Measurements from ENCODE around the gene KREMEN2. TPM values are rescaled to one million over a fixed set of nuclear protein-coding genes. Genes with fewer than 3 reads are reported as not detected.
A peak's percentile ranks its signal among the peaks of the same experiment; 100 is the strongest.

KREMEN2 gene
- total and polyA plus RNA-seq, 5 donors from 2014 or later: not detected

- Histone ChIP-seq H3K4me3 (ENCODE audit: low read depth, low read length) (no peak overlapping the region), H3K9me3 (ENCODE audit: control insufficient read depth in 2 of 2, low read length in 2 of 2) (no peaks in the 10 kb centered on the region), H3K27me3 (ENCODE audit: control insufficient read depth, insufficient read depth, low read length) (no peaks in the 10 kb centered on the region), H3K27ac (ENCODE audit: insufficient read depth, low read length, poor library complexity, severe bottlenecking) (no peak overlapping the region), H3K4me1 (ENCODE audit: control insufficient read depth, insufficient read depth, low read length, poor library complexity, severe bottlenecking) (peaks cover 22% of the 10 kb centered on the region), H3K36me3 (ENCODE audit: control insufficient read depth, insufficient read depth, low read length) (no peaks in the 10 kb centered on the region)
- peak overlapping the region in 1 of 4 donors; percentile 12 for H3K4me3 Mint-ChIP-seq
- peaks cover 0 to 1% (median 0%) of the 10 kb centered on the region in 7 donors for H3K9me3 Mint-ChIP-seq
- DNase-seq (no peak), ATAC-seq (ENCODE audit: low read depth in 2 of 2) (no peak)
- no peak overlapping the region for H3K27ac Mint-ChIP-seq
- H3K36me3 Mint-ChIP-seq: no peaks in the 10 kb centered on the region
- H3K27me3 Mint-ChIP-seq: peaks cover 19% of the 10 kb centered on the region
- peaks cover 0 to 23% (median 4%) of the 10 kb centered on the region in 4 donors for H3K4me1 Mint-ChIP-seq
Measured at GRCh38 chr16:2973093-2973492, 9.0 kb downstream of the KREMEN2 start.

- DNase-seq: no peak
- Histone ChIP-seq H3K27me3 (ENCODE audit: control insufficient read depth, insufficient read depth, low read length) (no peaks in the 10 kb centered on the region), H3K9me3 (ENCODE audit: control insufficient read depth in 2 of 2, low read length in 2 of 2) (no peaks in the 10 kb centered on the region), H3K27ac (ENCODE audit: insufficient read depth, low read length, poor library complexity, severe bottlenecking) (no peak overlapping the region), H3K36me3 (ENCODE audit: control insufficient read depth, insufficient read depth, low read length) (no peaks in the 10 kb centered on the region), H3K4me3 (ENCODE audit: low read depth, low read length) (no peak overlapping the region), H3K4me1 (ENCODE audit: control insufficient read depth, insufficient read depth, low read length, poor library complexity, severe bottlenecking) (peaks cover 15% of the 10 kb centered on the region)
- ATAC-seq (ENCODE audit: low read depth in 2 of 2): no peak
- H3K9me3 Mint-ChIP-seq: no peaks in the 10 kb centered on the region
- H3K4me3 Mint-ChIP-seq: peak overlapping the region in 1 of 4 donors; percentile 12
- H3K4me1 Mint-ChIP-seq: peaks cover 0 to 16% (median 0%) of the 10 kb centered on the region in 4 donors
- H3K27me3 Mint-ChIP-seq: peaks cover 13% of the 10 kb centered on the region
- no peaks in the 10 kb centered on the region for H3K36me3 Mint-ChIP-seq
- no peak overlapping the region for H3K27ac Mint-ChIP-seq
Measured at GRCh38 chr16:2973605-2974318, 9.7 kb downstream of the KREMEN2 start.

GRCh38 chr16:2974319-2975056 is 10.4 kb downstream of the KREMEN2 start:
- no peaks in the 10 kb centered on the region for H3K9me3 ChIP-seq (ENCODE audit: control insufficient read depth in 2 of 2, low read length in 2 of 2)
- no peak overlapping the region for H3K27ac Mint-ChIP-seq
- no peaks in the 10 kb centered on the region for H3K36me3 ChIP-seq (ENCODE audit: control insufficient read depth, insufficient read depth, low read length)
- H3K27ac ChIP-seq (ENCODE audit: insufficient read depth, low read length, poor library complexity, severe bottlenecking): no peak overlapping the region
- H3K36me3 Mint-ChIP-seq: no peaks in the 10 kb centered on the region
- peaks cover 16% of the 10 kb centered on the region for H3K4me1 ChIP-seq (ENCODE audit: control insufficient read depth, insufficient read depth, low read length, poor library complexity, severe bottlenecking)
- H3K27me3 Mint-ChIP-seq: peaks cover 11% of the 10 kb centered on the region
- no peaks in the 10 kb centered on the region for H3K27me3 ChIP-seq (ENCODE audit: control insufficient read depth, insufficient read depth, low read length)
- ATAC-seq (ENCODE audit: low read depth in 2 of 2): no peak
- DNase-seq: no peak
- peaks cover 0 to 15% (median 0%) of the 10 kb centered on the region in 4 donors for H3K4me1 Mint-ChIP-seq
- H3K4me3 Mint-ChIP-seq: no peak overlapping the region
- H3K9me3 Mint-ChIP-seq: no peaks in the 10 kb centered on the region
- no peak overlapping the region for H3K4me3 ChIP-seq (ENCODE audit: low read depth, low read length)

GRCh38 chr16:2975161-2975795 is 11.2 kb downstream of the KREMEN2 start:
- no peak overlapping the region for H3K27ac ChIP-seq (ENCODE audit: insufficient read depth, low read length, poor library complexity, severe bottlenecking)
- H3K36me3 ChIP-seq (ENCODE audit: control insufficient read depth, insufficient read depth, low read length): no peaks in the 10 kb centered on the region
- H3K27me3 ChIP-seq (ENCODE audit: control insufficient read depth, insufficient read depth, low read length): no peaks in the 10 kb centered on the region
- H3K27ac Mint-ChIP-seq: no peak overlapping the region
- H3K4me1 ChIP-seq (ENCODE audit: control insufficient read depth, insufficient read depth, low read length, poor library complexity, severe bottlenecking): peaks cover 15% of the 10 kb centered on the region
- DNase-seq: no peak
- no peaks in the 10 kb centered on the region for H3K9me3 ChIP-seq (ENCODE audit: control insufficient read depth in 2 of 2, low read length in 2 of 2)
- ATAC-seq (ENCODE audit: low read depth in 2 of 2): no peak
- no peak overlapping the region for H3K4me3 Mint-ChIP-seq
- H3K27me3 Mint-ChIP-seq: peaks cover 11% of the 10 kb centered on the region
- no peaks in the 10 kb centered on the region for H3K36me3 Mint-ChIP-seq
- H3K4me3 ChIP-seq (ENCODE audit: low read depth, low read length): no peak overlapping the region
- no peaks in the 10 kb centered on the region for H3K9me3 Mint-ChIP-seq
- peaks cover 0 to 14% (median 0%) of the 10 kb centered on the region in 4 donors for H3K4me1 Mint-ChIP-seq

GRCh38 chr16:2976201-2976600 is 12.1 kb downstream of the KREMEN2 start:
- ATAC-seq (ENCODE audit: low read depth in 2 of 2) (no peak), DNase-seq (no peak)
- Histone ChIP-seq H3K27ac (ENCODE audit: insufficient read depth, low read length, poor library complexity, severe bottlenecking) (no peak overlapping the region), H3K4me1 (ENCODE audit: control insufficient read depth, insufficient read depth, low read length, poor library complexity, severe bottlenecking) (peaks cover 17% of the 10 kb centered on the region), H3K27me3 (ENCODE audit: control insufficient read depth, insufficient read depth, low read length) (no peaks in the 10 kb centered on the region), H3K36me3 (ENCODE audit: control insufficient read depth, insufficient read depth, low read length) (no peaks in the 10 kb centered on the region), H3K9me3 (ENCODE audit: control insufficient read depth in 2 of 2, low read length in 2 of 2) (no peaks in the 10 kb centered on the region), H3K4me3 (ENCODE audit: low read depth, low read length) (no peak overlapping the region)
- Mint-ChIP-seq H3K9me3 (no peaks in the 10 kb centered on the region), H3K4me1 (peaks cover 0 to 11% (median 0%) of the 10 kb centered on the region in 4 donors), H3K36me3 (no peaks in the 10 kb centered on the region), H3K27me3 (peaks cover 9% of the 10 kb centered on the region), H3K27ac (no peak overlapping the region), H3K4me3 (peak overlapping the region in 1 of 4 donors; percentile 43)

- Histone ChIP-seq H3K4me3 (ENCODE audit: low read depth, low read length) (no peak overlapping the region), H3K36me3 (ENCODE audit: control insufficient read depth, insufficient read depth, low read length) (no peaks in the 10 kb centered on the region), H3K27me3 (ENCODE audit: control insufficient read depth, insufficient read depth, low read length) (no peaks in the 10 kb centered on the region), H3K9me3 (ENCODE audit: control insufficient read depth in 2 of 2, low read length in 2 of 2) (no peaks in the 10 kb centered on the region), H3K27ac (ENCODE audit: insufficient read depth, low read length, poor library complexity, severe bottlenecking) (no peak overlapping the region), H3K4me1 (ENCODE audit: control insufficient read depth, insufficient read depth, low read length, poor library complexity, severe bottlenecking) (peaks cover 17% of the 10 kb centered on the region)
- Mint-ChIP-seq H3K9me3 (no peaks in the 10 kb centered on the region), H3K4me3 (peak overlapping the region in 1 of 4 donors; percentile 81), H3K27me3 (peaks cover 9% of the 10 kb centered on the region), H3K4me1 (peaks cover 0 to 12% (median 1%) of the 10 kb centered on the region in 4 donors), H3K27ac (no peak overlapping the region), H3K36me3 (no peaks in the 10 kb centered on the region)
- ATAC-seq (ENCODE audit: low read depth in 2 of 2) (no peak), DNase-seq (no peak)
Measured at GRCh38 chr16:2976673-2977072, 12.6 kb downstream of the KREMEN2 start.

GRCh38 chr16:2977440-2977839 is 13.4 kb downstream of the KREMEN2 start:
- Histone ChIP-seq H3K4me1 (ENCODE audit: control insufficient read depth, insufficient read depth, low read length, poor library complexity, severe bottlenecking) (peaks cover 17% of the 10 kb centered on the region), H3K4me3 (ENCODE audit: low read depth, low read length) (no peak overlapping the region), H3K27me3 (ENCODE audit: control insufficient read depth, insufficient read depth, low read length) (no peaks in the 10 kb centered on the region), H3K27ac (ENCODE audit: insufficient read depth, low read length, poor library complexity, severe bottlenecking) (no peak overlapping the region), H3K9me3 (ENCODE audit: control insufficient read depth in 2 of 2, low read length in 2 of 2) (no peaks in the 10 kb centered on the region), H3K36me3 (ENCODE audit: control insufficient read depth, insufficient read depth, low read length) (no peaks in the 10 kb centered on the region)
- no peaks in the 10 kb centered on the region for H3K9me3 Mint-ChIP-seq
- H3K27me3 Mint-ChIP-seq: peaks cover 7% of the 10 kb centered on the region
- H3K36me3 Mint-ChIP-seq: no peaks in the 10 kb centered on the region
- H3K27ac Mint-ChIP-seq: no peak overlapping the region
- peaks cover 0 to 12% (median 4%) of the 10 kb centered on the region in 4 donors for H3K4me1 Mint-ChIP-seq
- DNase-seq (no peak), ATAC-seq (ENCODE audit: low read depth in 2 of 2) (no peak)
- H3K4me3 Mint-ChIP-seq: peak overlapping the region in 1 of 4 donors; percentile 81
